NCI-H345 (cell line): Measurements from ENCODE around the gene PPP1R13L.
"Not testable (repeated sequence)": the region's sequence is repeated elsewhere in the genome, so short reads cannot be mapped to it uniquely, and the experiment has no call there.

ENCODE experiments used
- DNase-seq: peaks from one replicate; lab custom pipeline; 2025; lab: John Stamatoyannopoulos, UW

Gene PPP1R13L

GRCh38 chr19:45404557-45405434 lies at the start of gene PPP1R13L:
PPP1R13L (minus strand) TSS chr19:45405069; CDS start chr19:45398318, 6,751 bp downstream.
- DNase-seq: peak; percentile 83

GRCh38 chr19:45451850-45452387 lies 47.0 kb upstream of the PPP1R13L start:
- no peak for DNase-seq

GRCh38 chr19:45451131-45451849 lies 46.4 kb upstream of the PPP1R13L start:
- no peak for DNase-seq

GRCh38 chr19:45450012-45450333 lies 45.1 kb upstream of the PPP1R13L start:
- no peak for DNase-seq

- no peak for DNase-seq
These were observed 44.0 kb upstream of the PPP1R13L start for GRCh38 chr19:45448887-45449299.

GRCh38 chr19:45448425-45448756 lies 43.5 kb upstream of the PPP1R13L start:
- DNase-seq: no peak

GRCh38 chr19:45446944-45447343 lies 42.1 kb upstream of the PPP1R13L start:
- DNase-seq: no peak

- no peak for DNase-seq
These were observed 41.4 kb upstream of the PPP1R13L start for GRCh38 chr19:45446295-45446694.

GRCh38 chr19:45445139-45445538 lies 40.3 kb upstream of the PPP1R13L start:
- no peak for DNase-seq

GRCh38 chr19:45444318-45445041 lies 39.6 kb upstream of the PPP1R13L start:
- DNase-seq: peak; percentile 61

- DNase-seq: peak; percentile 82
These were observed 38.8 kb upstream of the PPP1R13L start for GRCh38 chr19:45443462-45444317.

- peak; percentile 26 for DNase-seq
These were observed 38.1 kb upstream of the PPP1R13L start for GRCh38 chr19:45442778-45443461.

- DNase-seq: no peak
These were observed 37.5 kb upstream of the PPP1R13L start for GRCh38 chr19:45442408-45442777.

GRCh38 chr19:45440873-45441654 lies 36.2 kb upstream of the PPP1R13L start:
- DNase-seq: no peak

- no peak for DNase-seq
These were observed 35.4 kb upstream of the PPP1R13L start for GRCh38 chr19:45440259-45440638.

GRCh38 chr19:45439569-45440258 lies 34.8 kb upstream of the PPP1R13L start:
- DNase-seq: peak; percentile 72

- no peak for DNase-seq
These were observed 34.3 kb upstream of the PPP1R13L start for GRCh38 chr19:45439190-45439568.

- no peak for DNase-seq
These were observed 32.5 kb upstream of the PPP1R13L start for GRCh38 chr19:45437328-45437727.

GRCh38 chr19:45432543-45432942 lies 27.7 kb upstream of the PPP1R13L start:
- not testable (repeated sequence) for DNase-seq

GRCh38 chr19:45431008-45431407 lies 26.1 kb upstream of the PPP1R13L start:
- DNase-seq: not testable (repeated sequence)
